Pancreas (tissue), 10 donors: ENCODE data around the gene ZBTB7C. TPM values are rescaled to one million over a fixed set of nuclear protein-coding genes. Genes with fewer than 3 reads are reported as not detected.
A peak's percentile ranks its signal among the peaks of the same experiment; 100 is the strongest.

ENCODE experiments used
- ATAC-seq, 4 donors: fragments of 200-7000 bp; cut with Tn5 transposase; one replicate each; pipeline versions ENCODE4 v1.8.0 to v1.9.1; 2020; ENCODE audit warnings: mild to moderate bottlenecking in 4 of 4, moderate library complexity in 4 of 4
- DNase-seq, 6 donors: peaks; one replicate each; pipeline ENCODE4 v3.0.0-alpha.2; 2020
- FAIRE-seq: peaks from 2 replicates; lab custom pipeline; 2012; peaks lifted over from hg19 to GRCh38; lab: Jason Lieb, UNC
- H3K27ac ChIP-seq, 4 donors: fragments of 200-600 bp; sonication (generic); 1 replicate in 3 of 4; 2 replicates in 1 of 4; pipeline versions ENCODE4 v1.5.0 to v1.8.0; 2020
- H3K27me3 ChIP-seq, 4 donors: fragments of 200-600 bp; one replicate each; pipeline ENCODE4 v1.8.0; 2021
- H3K36me3 ChIP-seq, 3 donors: fragments of 200-600 bp; sonication (generic) in 1 of 3; one replicate each; pipeline versions ENCODE4 v1.5.0 to v1.8.0; 2020 to 2021
- H3K4me1 ChIP-seq, 3 donors: fragments of 200-600 bp; one replicate each; pipeline ENCODE4 v1.8.0; 2021
- H3K4me3 ChIP-seq, 4 donors: fragments of 200-600 bp; sonication (generic) in 2 of 4; one replicate each; pipeline versions ENCODE4 v1.5.0 to v1.8.0; 2020 to 2021
- H3K9me3 ChIP-seq, 4 donors: fragments of 200-600 bp; one replicate each; pipeline ENCODE4 v1.8.0; 2021
- CTCF ChIP-seq, 4 donors: fragments of 200-600 bp; sonication (generic) in 3 of 4; IDR thresholded peaks; one replicate each; pipeline versions ENCODE4 v1.5.0 to v1.8.0; 2021; ENCODE audit warnings: antibody characterized with exemption in 4 of 4
- WGBS, 2 donors: extraction: QIAGEN DNeasy Blood & Tissue Kit; methylation state at CpG; one replicate each; pipeline ENCODE4 v1.1.7; 2013; 5-methylcytosine and 5-hydroxymethylcytosine counted together
- intact Hi-C, 3 donors: fragments of 100-400 bp; cut with DNase I; formaldehyde crosslinking; loops; one replicate each; pipeline versions ENCODE4 v1.11.1 to v1.14.2; 2022
- polyA plus RNA-seq, 2 donors: library from polyadenylated mRNA; stranded (reverse); fragments of 200-250 nt; gene quantifications; one replicate each; pipeline ENCODE4 v1.2.3, GENCODE V29; 2013
- total RNA-seq, 6 donors: library from RNA; stranded (reverse); fragmentation: NEBNext Ultra II Directional in 4 of 6; extraction: Animal tissue kit (Norgen Biotek cat#: 25700) in 4 of 6; gene quantifications; one replicate each; pipeline versions ENCODE4 v1.2.1 to v1.2.4, GENCODE V29; 2021 to 2023
- donor health status: healthy with polysubstance abuse.
- donor health status: DM: no; HTN: no; CAD: no; lungs with moderate emphysema.
- donor health status: DM: no; HTN: no; CAD: no.
- donor health status: control.
- donor health status: control.
- donor health status: Bipolar disorder and iron deficiency.
- donor health status: DM: yes; HTN: yes; CAD: no.
- donor health status: DM: no; HTN: no; CAD: no.
- donor health status: DM: no; HTN: no; CAD: no.
- donor health status: DM: yes; HTN: yes; CAD: no.

The ZBTB7C gene
- total and polyA plus RNA-seq, 8 donors = 0.35 to 1.7 (median 0.91) TPM

DNA sequence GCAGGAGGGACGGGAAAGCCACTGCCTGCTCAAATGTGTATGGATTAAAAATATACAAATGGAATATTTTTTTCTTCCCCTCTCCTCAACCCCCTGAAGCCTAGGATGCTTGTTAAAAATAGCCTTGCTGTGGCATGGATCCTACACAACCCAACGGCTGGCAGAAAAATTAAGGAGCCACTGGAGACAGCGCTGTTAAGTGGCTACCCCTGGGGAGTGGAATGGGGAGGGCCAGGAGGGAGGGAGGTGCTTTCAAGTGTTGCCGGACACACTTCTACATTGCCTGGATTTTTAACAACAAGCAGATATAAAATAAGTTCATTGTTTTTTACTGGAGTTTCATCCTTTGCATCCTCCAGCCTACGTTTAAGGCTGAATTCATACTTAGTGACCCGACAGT, 66.6 kb downstream of the ZBTB7C start:
- Histone ChIP-seq H3K27me3 (no peaks in the 10 kb centered on the region), H3K27ac (no peak overlapping the region), H3K4me1 (no peaks in the 10 kb centered on the region), H3K36me3 (no peaks in the 10 kb centered on the region), H3K9me3 (no peaks in the 10 kb centered on the region), H3K4me3 (no peak overlapping the region)
- 65 to 72% methylated on average over 6 of the region's 6 CpGs for WGBS, 2 donors
- ATAC-seq (no peak), FAIRE-seq (no peak), DNase-seq (no peak)
- no peak for TF ChIP-seq CTCF (IDR thresholded peaks at IDR 0.05)
- intact Hi-C loops = loop anchor here in 1 of 3 donors (10.0 kb wide), 1 partner anchor 308 kb away; no protein-coding TSS in a partner anchor

DNA sequence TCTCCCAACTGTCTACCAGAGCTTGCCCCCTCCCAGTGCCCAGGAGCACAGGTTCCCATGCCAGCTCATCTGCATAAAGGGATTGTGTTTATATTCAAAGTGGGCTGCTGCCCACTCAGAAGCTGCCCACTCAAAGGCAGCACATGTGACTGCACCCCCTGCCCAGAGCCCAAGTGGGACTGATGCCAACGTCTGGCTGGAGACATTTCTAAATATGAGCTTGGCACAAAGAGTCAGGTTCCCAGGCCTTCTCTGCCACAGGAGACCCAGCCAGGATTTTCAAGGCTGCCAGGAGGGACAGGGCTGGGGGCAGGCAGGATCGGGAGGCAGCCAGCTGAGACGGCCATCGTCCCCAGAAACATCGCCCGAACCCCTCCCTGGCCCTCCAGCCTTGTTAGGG, 67.1 kb downstream of the ZBTB7C start:
- 15 to 30% methylated on average over 6 of the region's 6 CpGs for WGBS, 2 donors
- FAIRE-seq (no peak), DNase-seq (peak in 1 of 6 donors; percentile 16), ATAC-seq (peak in 1 of 4 donors; percentile 34)
- TF ChIP-seq CTCF (IDR thresholded peaks at IDR 0.05) = no peak
- H3K9me3 ChIP-seq = no peaks in the 10 kb centered on the region
- no peak overlapping the region for H3K27ac ChIP-seq
- intact Hi-C loops = loop anchor here in 1 of 3 donors (10.0 kb wide), 1 partner anchor 307 kb away; no protein-coding TSS in a partner anchor
- H3K36me3 ChIP-seq = no peaks in the 10 kb centered on the region
- H3K27me3 ChIP-seq = no peaks in the 10 kb centered on the region
- H3K4me3 ChIP-seq = no peak overlapping the region
- no peaks in the 10 kb centered on the region for H3K4me1 ChIP-seq

GRCh38 chr18:48340560-48340959, 68.6 kb downstream of the ZBTB7C start:
- Histone ChIP-seq H3K27me3 (no peaks in the 10 kb centered on the region), H3K27ac (no peak overlapping the region), H3K36me3 (no peaks in the 10 kb centered on the region), H3K4me3 (no peak overlapping the region), H3K4me1 (no peaks in the 10 kb centered on the region), H3K9me3 (no peaks in the 10 kb centered on the region)
- WGBS, 2 donors = 67 to 74% methylated on average over 8 of the region's 8 CpGs
- ATAC-seq (no peak), DNase-seq (no peak), FAIRE-seq (no peak)
- no peak for TF ChIP-seq CTCF (IDR thresholded peaks at IDR 0.05)
- intact Hi-C loops = loop anchor here in 1 of 3 donors (10.0 kb wide), 1 partner anchor 306 kb away; no protein-coding TSS in a partner anchor

GRCh38 chr18:48339692-48340091, 69.5 kb downstream of the ZBTB7C start:
- FAIRE-seq (no peak), ATAC-seq (no peak), DNase-seq (no peak)
- H3K27me3 ChIP-seq = no peaks in the 10 kb centered on the region
- H3K36me3 ChIP-seq = no peaks in the 10 kb centered on the region
- H3K27ac ChIP-seq = no peak overlapping the region
- no peaks in the 10 kb centered on the region for H3K9me3 ChIP-seq
- H3K4me1 ChIP-seq = no peaks in the 10 kb centered on the region
- no peak for TF ChIP-seq CTCF (IDR thresholded peaks at IDR 0.05)
- no peak overlapping the region for H3K4me3 ChIP-seq
- intact Hi-C loops = loop anchor here in 2 of 3 donors (5.0 to 10.0 kb wide), 2 partner anchors 302 to 305 kb away; no protein-coding TSS in a partner anchor
- 36 to 37% methylated on average over 4 of the region's 4 CpGs for WGBS, 2 donors

- 60 to 67% methylated on average over 3 of the region's 3 CpGs for WGBS, 2 donors
- FAIRE-seq (no peak), ATAC-seq (no peak), DNase-seq (no peak)
- H3K27ac ChIP-seq = no peak overlapping the region
- intact Hi-C loops = loop anchor here in 1 of 3 donors (5.0 kb wide), 1 partner anchor 302 kb away; no protein-coding TSS in a partner anchor
- no peak overlapping the region for H3K4me3 ChIP-seq
- H3K9me3 ChIP-seq = no peaks in the 10 kb centered on the region
- H3K4me1 ChIP-seq = no peaks in the 10 kb centered on the region
- no peaks in the 10 kb centered on the region for H3K36me3 ChIP-seq
- no peak for TF ChIP-seq CTCF (IDR thresholded peaks at IDR 0.05)
- H3K27me3 ChIP-seq = no peaks in the 10 kb centered on the region
Measured at GRCh38 chr18:48338915-48339314, 70.3 kb downstream of the ZBTB7C start.
